Activated gamma-delta T cell treated with anti-CD3 and anti-CD28 coated beads, Interleukin-2, amount 50 U/mL, for 16 hours (primary cell): ENCODE measurements around the gene HAAO.

Experiments used
- DNase-seq: peaks from one replicate; pipeline ENCODE4 v3.0.0-alpha.2; 2020; ENCODE audit warnings: low read depth

HAAO gene

DNA sequence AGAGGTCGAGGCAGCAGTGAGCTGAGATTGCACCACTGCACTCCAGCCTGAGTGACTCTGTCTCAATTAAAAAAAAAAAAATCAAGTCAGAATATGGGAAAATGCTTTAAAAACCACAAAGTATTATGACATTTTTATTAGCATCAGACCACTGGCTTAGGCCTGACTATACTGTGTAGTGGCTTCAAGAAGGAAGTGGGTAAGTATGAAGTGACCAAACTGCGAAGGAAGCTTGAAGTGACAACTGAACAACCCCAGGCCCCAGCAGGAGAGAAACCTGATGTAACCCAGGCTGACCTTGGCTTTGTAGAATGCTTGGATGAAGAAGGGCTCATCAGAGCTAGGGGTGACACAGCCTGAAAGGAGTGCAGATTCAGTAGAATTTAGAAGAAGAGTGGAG is 21.4 kb upstream of the HAAO start:
- no peak for DNase-seq

DNA sequence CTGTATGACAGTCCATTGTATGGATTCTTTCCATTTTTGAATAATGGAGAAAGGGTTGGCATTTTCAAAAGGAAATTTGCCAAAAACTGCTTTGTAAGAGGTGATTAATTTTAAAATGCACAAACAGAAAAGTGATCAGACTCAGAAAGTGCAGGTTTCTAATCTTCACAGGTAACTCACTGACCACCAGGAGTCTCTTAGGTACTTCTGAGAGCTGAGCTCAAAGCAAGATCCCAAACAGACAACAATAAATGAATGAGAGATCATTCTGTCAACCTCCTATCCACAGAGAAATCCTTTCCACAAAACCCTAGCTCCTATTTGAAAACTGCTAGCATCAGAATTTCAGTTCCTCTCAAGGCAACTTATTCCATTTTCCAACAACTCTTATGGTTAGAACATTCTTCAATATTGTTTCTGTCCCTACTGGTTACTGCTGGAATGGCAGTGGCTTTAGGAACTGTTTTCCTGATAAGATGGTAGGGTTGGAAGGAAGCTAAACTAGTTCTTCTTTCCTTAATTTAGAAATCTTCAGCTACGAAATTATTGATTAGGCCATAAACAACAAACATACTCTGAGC is 20.6 kb upstream of the HAAO start:
- DNase-seq: no peak

GRCh38 chr2:42810971-42811811 is 18.8 kb upstream of the HAAO start:
- peak; percentile 14 for DNase-seq

DNA sequence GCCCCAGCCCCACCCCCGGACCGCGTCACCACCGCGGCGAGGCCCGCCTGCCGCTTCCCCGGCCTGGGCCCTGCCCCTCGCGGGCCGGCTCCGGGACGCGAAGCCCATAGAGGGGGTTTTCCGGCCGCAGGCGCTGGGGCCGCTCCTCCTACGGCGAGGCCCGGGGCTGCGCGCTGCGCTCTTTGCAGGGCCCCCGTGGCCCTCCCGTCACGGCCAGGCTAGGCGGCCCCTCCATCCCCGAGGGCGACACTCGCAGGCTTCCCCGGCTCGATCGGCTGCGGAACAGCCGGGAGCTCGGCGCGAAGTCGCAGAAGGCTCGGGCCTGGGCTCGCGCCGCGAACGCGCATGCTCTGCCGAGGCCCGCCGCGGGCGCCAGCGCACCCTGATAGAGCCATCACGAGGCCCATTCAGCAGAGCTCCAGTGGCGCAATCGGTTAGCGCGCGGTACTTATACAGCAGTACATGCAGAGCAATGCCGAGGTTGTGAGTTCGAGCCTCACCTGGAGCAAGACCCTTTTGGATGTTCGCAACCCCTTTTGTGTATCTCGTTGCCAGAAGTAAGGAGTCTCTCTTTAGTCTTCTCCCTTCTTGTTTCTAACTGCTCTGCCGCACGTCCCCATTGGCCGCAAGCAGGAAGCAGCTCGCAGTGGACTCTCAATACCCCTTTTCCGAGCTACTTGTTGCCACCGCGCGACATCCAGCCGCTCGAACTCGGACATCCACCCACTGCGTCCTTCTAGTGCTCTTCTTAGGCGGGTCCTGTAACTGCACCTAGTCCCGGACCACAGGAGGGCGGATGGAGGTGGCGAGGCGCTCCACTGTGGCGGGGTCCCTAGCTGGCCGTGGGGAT is 18.0 kb upstream of the HAAO start:
- DNase-seq: peak; percentile 89

- no peak for DNase-seq
Observed at GRCh38 chr2:42809819-42810120, 17.4 kb upstream of the HAAO start.

DNA sequence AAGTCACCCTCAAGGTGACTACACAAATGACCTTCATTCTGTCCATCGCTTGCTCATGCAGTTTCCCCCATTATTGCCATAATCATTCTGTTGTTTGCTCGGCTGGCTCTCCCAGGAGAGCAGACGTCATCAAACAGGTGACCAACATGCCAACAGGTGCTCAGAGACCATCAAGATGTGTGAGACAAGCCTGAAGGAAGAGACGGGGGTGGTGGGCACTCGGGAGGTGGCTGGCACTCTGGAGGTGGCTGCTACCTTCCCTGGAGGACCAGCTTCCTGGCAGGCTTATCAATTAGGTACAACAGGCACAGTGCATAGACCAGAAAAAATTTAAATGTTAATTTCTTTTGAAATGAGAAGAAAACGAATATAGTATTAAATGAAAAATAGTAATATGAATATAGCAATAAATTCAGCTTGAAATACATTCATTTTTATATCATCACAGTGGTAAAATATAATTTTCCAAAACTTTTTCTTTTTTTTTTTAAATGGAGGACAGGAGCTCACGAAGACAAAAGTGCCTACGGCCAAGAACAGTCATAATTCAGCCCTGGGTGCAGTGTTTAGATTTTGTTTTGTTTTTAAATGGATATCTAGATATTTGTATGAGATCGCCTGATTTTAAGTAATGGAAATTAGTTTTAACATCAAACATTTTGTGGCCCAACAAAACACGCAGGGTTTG is 16.9 kb upstream of the HAAO start:
- DNase-seq: no peak

GRCh38 chr2:42808301-42808700 is 15.9 kb upstream of the HAAO start:
- DNase-seq: no peak

GRCh38 chr2:42806786-42807185 is 14.4 kb upstream of the HAAO start:
- no peak for DNase-seq

- DNase-seq: no peak
Observed at GRCh38 chr2:42804891-42805290, 12.5 kb upstream of the HAAO start.

- DNase-seq: no peak
Observed at GRCh38 chr2:42804338-42804737, 12.0 kb upstream of the HAAO start.

- no peak for DNase-seq
Observed at GRCh38 chr2:42802150-42802549, 9.8 kb upstream of the HAAO start.

- no peak for DNase-seq
Observed at GRCh38 chr2:42801381-42801780, 9.0 kb upstream of the HAAO start.

- DNase-seq: no peak
Observed at GRCh38 chr2:42800981-42801380, 8.6 kb upstream of the HAAO start.

- DNase-seq: no peak
Observed at GRCh38 chr2:42800461-42800962, 8.1 kb upstream of the HAAO start.

GRCh38 chr2:42799881-42800280 is 7.5 kb upstream of the HAAO start:
- no peak for DNase-seq

DNA sequence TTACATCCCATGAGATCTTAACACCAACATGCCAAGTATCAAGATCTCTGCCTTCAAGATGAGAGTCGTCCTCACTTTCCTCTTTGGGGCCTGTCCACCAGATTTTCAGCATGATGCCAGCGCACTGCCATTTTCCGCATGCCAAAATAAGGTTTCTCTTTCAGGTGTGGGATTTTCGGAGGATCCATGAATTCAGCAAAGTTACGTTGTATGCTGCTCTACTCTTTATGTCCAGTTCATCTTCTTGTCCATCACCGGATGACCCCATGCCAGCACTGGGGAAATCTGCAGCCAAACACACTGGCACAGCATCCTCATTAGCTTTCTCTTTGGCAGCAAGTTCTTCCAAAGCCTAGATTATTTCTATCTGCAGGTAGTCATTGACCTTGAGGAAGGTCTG is 4.9 kb upstream of the HAAO start:
- DNase-seq: no peak

DNA sequence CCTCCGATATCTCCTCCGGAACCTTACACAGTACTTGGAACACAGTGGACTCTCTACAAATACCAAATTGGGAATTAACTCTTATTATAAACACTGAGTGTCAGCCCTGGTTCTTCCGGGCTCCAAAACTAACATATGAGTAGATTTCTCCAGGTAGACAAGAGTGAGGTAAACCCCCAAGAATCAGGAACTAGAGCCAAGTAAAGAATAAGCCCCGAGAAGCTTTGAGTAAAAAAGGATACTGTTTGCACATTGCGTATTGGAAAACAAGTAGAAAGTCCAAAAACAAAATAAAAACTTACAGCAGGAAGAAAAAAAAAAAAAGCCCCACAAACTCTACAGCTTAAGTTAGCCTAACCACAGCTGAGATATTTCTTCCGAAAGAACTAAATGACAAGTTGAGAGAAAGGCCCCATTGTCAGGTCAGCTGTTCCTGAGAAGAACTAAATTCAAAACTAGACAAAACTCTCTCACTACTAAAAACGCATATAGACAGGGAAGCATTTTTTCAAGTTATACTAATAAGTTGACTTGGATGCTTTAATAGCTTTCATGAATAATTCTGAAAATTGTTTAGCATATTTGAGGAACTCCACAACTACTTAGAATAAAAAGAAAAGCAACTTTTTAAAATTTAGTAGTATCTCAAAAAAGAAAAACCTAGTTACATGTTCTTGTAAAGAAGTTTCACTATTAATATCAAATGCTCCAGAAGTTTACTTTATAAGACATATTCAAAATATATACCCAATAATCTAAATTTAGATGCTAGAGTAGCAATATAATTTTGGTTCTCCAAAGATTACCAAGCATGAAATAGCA is 4.3 kb upstream of the HAAO start:
- DNase-seq: no peak

- DNase-seq: no peak
Observed at GRCh38 chr2:42795841-42796301, 3.5 kb upstream of the HAAO start.

DNA sequence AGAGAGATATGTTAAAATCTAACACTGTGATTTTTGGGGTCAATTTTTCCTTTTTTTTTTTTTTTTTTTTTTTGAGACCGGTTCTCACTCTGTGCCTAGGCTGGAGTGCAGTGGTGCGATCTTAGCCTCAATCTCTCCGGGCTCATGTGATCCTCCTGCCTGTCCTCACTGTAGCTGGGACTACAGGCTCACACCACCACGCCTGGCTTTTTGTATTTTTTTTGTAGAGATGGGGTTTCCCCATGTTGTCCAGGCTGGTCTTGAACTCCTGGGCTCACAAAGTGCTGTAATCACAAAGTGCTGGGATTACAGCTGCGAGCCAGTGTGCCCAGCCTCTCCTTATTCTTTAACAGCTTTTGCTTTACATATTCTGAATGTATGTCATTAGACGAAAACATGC is 2.9 kb upstream of the HAAO start:
- DNase-seq: no peak

- DNase-seq: no peak
Observed at GRCh38 chr2:42794271-42795046, 2.1 kb upstream of the HAAO start.
